Colonic mucosa (tissue), 4 donors: ENCODE data around the gene SLC22A12. TPM values are rescaled to one million over a fixed set of nuclear protein-coding genes. Genes with fewer than 3 reads are reported as not detected.

ENCODE experiments used
- DNase-seq: peaks from one replicate; pipeline ENCODE4 v3.0.0-alpha.2; 2020
- H3K27ac ChIP-seq: fragments of 200-600 bp; one replicate; pipeline ENCODE4 v1.8.0; 2021
- H3K27me3 ChIP-seq: fragments of 200-600 bp; one replicate; pipeline ENCODE4 v1.8.0; 2021
- H3K36me3 ChIP-seq: fragments of 200-600 bp; one replicate; pipeline ENCODE4 v1.8.0; 2021
- H3K4me1 ChIP-seq: fragments of 200-600 bp; one replicate; pipeline ENCODE4 v1.8.0; 2021; ENCODE audit warnings: mild to moderate bottlenecking
- H3K4me3 ChIP-seq: fragments of 200-600 bp; one replicate; pipeline ENCODE4 v1.8.0; 2021
- H3K9ac ChIP-seq, 2 donors: one replicate each; pipeline ENCODE4 v1.7.0; 2013; ENCODE audit warnings: control low read depth in 2 of 2, low read depth in 2 of 2, low read length in 2 of 2
- H3K9me3 ChIP-seq: fragments of 200-600 bp; one replicate; pipeline ENCODE4 v1.8.0; 2021
- CTCF ChIP-seq: fragments of 200-600 bp; IDR thresholded peaks from one replicate; pipeline ENCODE4 v1.8.0; 2022; ENCODE audit warnings: antibody characterized with exemption, mild to moderate bottlenecking
- intact Hi-C: fragments of 100-400 bp; cut with DNase I; formaldehyde crosslinking; loops from one replicate; pipeline ENCODE4 v1.14.1; 2022
- total RNA-seq, 2 donors: library from RNA; stranded (reverse); fragmentation: NEBNext Ultra II Directional in 1 of 2; extraction: Animal tissue kit (Norgen Biotek cat#: 25700) in 1 of 2; gene quantifications; one replicate each; pipeline ENCODE4 v1.2.1, GENCODE V29; 2021
- donor health status: healthy.
- donor health status: DM: no; HTN: no; CAD: no.
- donor health status: DM: no; HTN: no; CAD: no.

Gene SLC22A12
- total RNA-seq, 2 donors from 2014 or later: not detected

- no peak overlapping the region for H3K4me3 ChIP-seq
- no peak overlapping the region for H3K9ac ChIP-seq
- no peaks in the 10 kb centered on the region for H3K9me3 ChIP-seq
- H3K27ac ChIP-seq: no peak overlapping the region
- H3K36me3 ChIP-seq: no peaks in the 10 kb centered on the region
- intact Hi-C loops: no loop called here
- H3K27me3 ChIP-seq: peaks cover 18% of the 10 kb centered on the region
- DNase-seq: no peak
- no peaks in the 10 kb centered on the region for H3K4me1 ChIP-seq
- no peak for TF ChIP-seq CTCF
Measured at GRCh38 chr11:64643920-64644646, 53.1 kb downstream of the SLC22A12 start.

GRCh38 chr11:64644647-64645275 lies 53.7 kb downstream of the SLC22A12 start:
- Histone ChIP-seq H3K27ac (no peak overlapping the region), H3K36me3 (no peaks in the 10 kb centered on the region), H3K9me3 (no peaks in the 10 kb centered on the region), H3K27me3 (peaks cover 18% of the 10 kb centered on the region), H3K9ac (no peak overlapping the region), H3K4me3 (no peak overlapping the region), H3K4me1 (no peaks in the 10 kb centered on the region)
- DNase-seq: no peak
- no peak for TF ChIP-seq CTCF
- intact Hi-C loops: no loop called here

- intact Hi-C loops: no loop called here
Measured at GRCh38 chr11:64647019-64647779, 56.2 kb downstream of the SLC22A12 start.

GRCh38 chr11:64648551-64648950 lies 57.5 kb downstream of the SLC22A12 start:
- H3K27ac ChIP-seq: no peak overlapping the region
- H3K9me3 ChIP-seq: no peaks in the 10 kb centered on the region
- H3K4me3 ChIP-seq: no peak overlapping the region
- no peak for TF ChIP-seq CTCF
- no peak overlapping the region for H3K9ac ChIP-seq
- intact Hi-C loops: no loop called here
- DNase-seq: no peak
- peaks cover 7% of the 10 kb centered on the region for H3K27me3 ChIP-seq
- H3K36me3 ChIP-seq: no peaks in the 10 kb centered on the region
- no peaks in the 10 kb centered on the region for H3K4me1 ChIP-seq

More at GRCh38 chr11:64647019-64647779, 56.2 kb downstream of the SLC22A12 start:
- Histone ChIP-seq H3K4me3 (no peak overlapping the region), H3K27me3 (peaks cover 15% of the 10 kb centered on the region), H3K9ac (no peak overlapping the region), H3K4me1 (no peaks in the 10 kb centered on the region), H3K27ac (no peak overlapping the region), H3K9me3 (no peaks in the 10 kb centered on the region), H3K36me3 (no peaks in the 10 kb centered on the region)
- no peak for TF ChIP-seq CTCF
- DNase-seq: no peak

GRCh38 chr11:64649291-64649697 lies 58.3 kb downstream of the SLC22A12 start:
- H3K4me3 ChIP-seq: no peak overlapping the region
- H3K4me1 ChIP-seq: no peaks in the 10 kb centered on the region
- no peak overlapping the region for H3K9ac ChIP-seq
- H3K27ac ChIP-seq: no peak overlapping the region
- no peaks in the 10 kb centered on the region for H3K36me3 ChIP-seq
- no peaks in the 10 kb centered on the region for H3K9me3 ChIP-seq
- peaks cover 2% of the 10 kb centered on the region for H3K27me3 ChIP-seq
- TF ChIP-seq CTCF: peak; percentile 31
- DNase-seq: no peak
- intact Hi-C loops: no loop called here
